Psoas muscle (tissue), 8 donors: ENCODE measurements around the gene CGB3. TPM values are rescaled to one million over a fixed set of nuclear protein-coding genes. Genes with fewer than 3 reads are reported as not detected.

Experiments
- ATAC-seq, 4 donors: fragments of 200-7000 bp; cut with Tn5 transposase; one replicate each; pipeline ENCODE4 v1.9.1; 2020; ENCODE audit warnings: moderate library complexity in 3 of 4, mild to moderate bottlenecking in 2 of 4
- DNase-seq, 2 donors: peaks; one replicate each; pipeline ENCODE4 v3.0.0-alpha.2; 2020
- H3K27ac ChIP-seq: fragments of 200-600 bp; one replicate; pipeline ENCODE4 v1.8.0; 2022
- H3K27me3 ChIP-seq, 3 donors: fragments of 200-600 bp in 1 of 3; one replicate each; pipeline versions ENCODE4 v1.6.1 to v1.8.0; 2013 to 2022; ENCODE audit warnings: low read length in 2 of 3, mild to moderate bottlenecking in 2 of 3, moderate library complexity in 1 of 3; ENCODE audit not compliant: insufficient read depth in 3 of 3
- H3K36me3 ChIP-seq, 2 donors: fragments of 200-600 bp in 1 of 2; one replicate each; pipeline versions ENCODE4 v1.6.1 to v1.8.0; 2013 to 2022; ENCODE audit warnings: low read depth in 1 of 2, mild to moderate bottlenecking in 1 of 2, moderate library complexity in 1 of 2; ENCODE audit not compliant: insufficient read depth in 1 of 2
- H3K4me1 ChIP-seq: fragments of 200-600 bp; one replicate; pipeline ENCODE4 v1.8.0; 2022
- H3K4me3 ChIP-seq: fragments of 200-600 bp; one replicate; pipeline ENCODE4 v1.8.0; 2022; ENCODE audit warnings: mild to moderate bottlenecking
- H3K9me3 ChIP-seq: fragments of 200-600 bp; one replicate; pipeline ENCODE4 v1.8.0; 2022
- WGBS, 3 donors: extraction: QIAGEN DNeasy Blood & Tissue Kit; methylation state at CpG; one replicate each; pipeline versions ENCODE4 v1.1.6 to v1.1.7; 2013; 5-methylcytosine and 5-hydroxymethylcytosine counted together
- intact Hi-C, 2 donors: fragments of 100-400 bp; cut with DNase I; formaldehyde crosslinking; loops; one replicate each; pipeline versions ENCODE4 v1.11.0 to v1.14.2; 2022
- polyA plus RNA-seq, 3 donors: library from polyadenylated mRNA; stranded (reverse); fragments of 200-250 nt; gene quantifications; one replicate each; pipeline ENCODE4 v1.2.3, GENCODE V29; 2013
- total RNA-seq, 4 donors: library from RNA; stranded (reverse); fragmentation: NEBNext Ultra II Directional in 2 of 4; extraction: Animal tissue kit (Norgen Biotek cat#: 25700) in 2 of 4; gene quantifications; one replicate each; pipeline versions ENCODE4 v1.2.1 to v1.2.4, GENCODE V29; 2021 to 2023
- TF ChIP-seq, protein P1 (sequence below): fragments of 200-600 bp; IDR thresholded peaks from one replicate; pipeline ENCODE4 v1.8.0; 2022; ENCODE audit warnings: antibody characterized with exemption
- donor health status: healthy with polysubstance abuse.
- donor health status: DM: no; HTN: no; CAD: no; lungs with moderate emphysema.
- donor health status: Bipolar disorder and iron deficiency.
- donor health status: healthy.
- donor health status: DM: yes; HTN: yes; CAD: no.
- donor health status: DM: no; HTN: no; CAD: no.
- donor health status: DM: no; HTN: no; CAD: no.
- donor health status: DM: yes; HTN: yes; CAD: no.

The CGB3 gene
- total and polyA plus RNA-seq, 7 donors, result not detected

- peaks cover 23% of the 10 kb centered on the region for H3K4me1 ChIP-seq
- DNase-seq, result no peak
- no peak overlapping the region for H3K4me3 ChIP-seq
- ATAC-seq, result no peak
- peak overlapping the region; percentile 86 for H3K27ac ChIP-seq
- TF ChIP-seq, protein P1, sequence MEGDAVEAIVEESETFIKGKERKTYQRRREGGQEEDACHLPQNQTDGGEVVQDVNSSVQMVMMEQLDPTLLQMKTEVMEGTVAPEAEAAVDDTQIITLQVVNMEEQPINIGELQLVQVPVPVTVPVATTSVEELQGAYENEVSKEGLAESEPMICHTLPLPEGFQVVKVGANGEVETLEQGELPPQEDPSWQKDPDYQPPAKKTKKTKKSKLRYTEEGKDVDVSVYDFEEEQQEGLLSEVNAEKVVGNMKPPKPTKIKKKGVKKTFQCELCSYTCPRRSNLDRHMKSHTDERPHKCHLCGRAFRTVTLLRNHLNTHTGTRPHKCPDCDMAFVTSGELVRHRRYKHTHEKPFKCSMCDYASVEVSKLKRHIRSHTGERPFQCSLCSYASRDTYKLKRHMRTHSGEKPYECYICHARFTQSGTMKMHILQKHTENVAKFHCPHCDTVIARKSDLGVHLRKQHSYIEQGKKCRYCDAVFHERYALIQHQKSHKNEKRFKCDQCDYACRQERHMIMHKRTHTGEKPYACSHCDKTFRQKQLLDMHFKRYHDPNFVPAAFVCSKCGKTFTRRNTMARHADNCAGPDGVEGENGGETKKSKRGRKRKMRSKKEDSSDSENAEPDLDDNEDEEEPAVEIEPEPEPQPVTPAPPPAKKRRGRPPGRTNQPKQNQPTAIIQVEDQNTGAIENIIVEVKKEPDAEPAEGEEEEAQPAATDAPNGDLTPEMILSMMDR, result no peak
- H3K36me3 ChIP-seq, result peaks cover 3 to 75% of the 10 kb centered on the region in 2 donors
- 71 to 90% (median 78%) methylated on average over 9 of the region's 9 CpGs for WGBS, 3 donors
- H3K9me3 ChIP-seq, result no peaks in the 10 kb centered on the region
- H3K27me3 ChIP-seq, result no peaks in the 10 kb centered on the region
- intact Hi-C loops, result no loop called here
Measured at GRCh38 chr19:48982280-48982679, 41.9 kb downstream of the CGB3 start.

GRCh38 chr19:48977061-48977460, 47.1 kb downstream of the CGB3 start:
- DNase-seq (no peak), ATAC-seq (no peak)
- Histone ChIP-seq H3K4me3 (no peak overlapping the region), H3K27me3 (no peaks in the 10 kb centered on the region), H3K36me3 (peaks cover 6 to 73% of the 10 kb centered on the region in 2 donors), H3K9me3 (no peaks in the 10 kb centered on the region), H3K27ac (peak overlapping the region; percentile 86), H3K4me1 (peaks cover 22% of the 10 kb centered on the region)
- WGBS, 3 donors, result 54 to 55% (median 54%) methylated on average over 2 of the region's 2 CpGs
- intact Hi-C loops, result no loop called here
- TF ChIP-seq, protein P1, result no peak

GRCh38 chr19:48975947-48976847, 47.9 kb downstream of the CGB3 start:
- H3K36me3 ChIP-seq, result peaks cover 6 to 73% of the 10 kb centered on the region in 2 donors
- no peak for DNase-seq
- 78 to 87% (median 83%) methylated on average over 13 of the region's 13 CpGs for WGBS, 3 donors
- H3K4me1 ChIP-seq, result peaks cover 22% of the 10 kb centered on the region
- peak overlapping the region; percentile 86 for H3K27ac ChIP-seq
- no peaks in the 10 kb centered on the region for H3K9me3 ChIP-seq
- no peak overlapping the region for H3K4me3 ChIP-seq
- peak in 1 of 4 donors; percentile 29 for ATAC-seq
- TF ChIP-seq, protein P1, result no peak
- no peaks in the 10 kb centered on the region for H3K27me3 ChIP-seq
- intact Hi-C loops, result no loop called here

Other genes with a start within 250 kb of the CGB3 start
- 10 to 100 TPM; 24.6 to 48.5 (median 29.9) TPM for gene BCAT2, start 213.3 kb downstream of the CGB3 start, total RNA-seq
- 10 to 100 TPM; 14.4 to 22.9 (median 20.0) TPM for gene BCAT2, start 213.3 kb downstream of the CGB3 start, polyA plus RNA-seq
- 1 to 10 TPM in 1 of 4 donors, under 1 TPM in 3; 0.61 to 1.2 (median 0.80) TPM for gene HSD17B14, start 187.8 kb downstream of the CGB3 start, total RNA-seq
- gene HSD17B14, start 187.8 kb downstream of the CGB3 start, polyA plus RNA-seq, result under 1 TPM; 0.15 to 0.66 (median 0.29) TPM
- 10 to 100 TPM in 3 of 4 donors, 1 to 10 TPM in 1; 9.4 to 30.0 (median 20.2) TPM for gene PLEKHA4, start 155.7 kb downstream of the CGB3 start, total RNA-seq
- 10 to 100 TPM; 11.1 to 14.9 (median 12.3) TPM for gene PLEKHA4, start 155.7 kb downstream of the CGB3 start, polyA plus RNA-seq
- 10 to 100 TPM; 34.5 to 93.4 (median 41.3) TPM for gene PPP1R15A, start 151.9 kb downstream of the CGB3 start, total RNA-seq
- gene PPP1R15A, start 151.9 kb downstream of the CGB3 start, polyA plus RNA-seq, result 10 to 100 TPM; 61.1 to 86.3 (median 83.7) TPM
- under 1 TPM in 2 of 4 donors, not detected in 2; 0.13 to 0.17 TPM for gene TULP2, start 125.6 kb downstream of the CGB3 start, total RNA-seq
- gene TULP2, start 125.6 kb downstream of the CGB3 start, polyA plus RNA-seq, result under 1 TPM in 2 of 3 donors, not detected in 1; 0.06 to 0.07 TPM
- 100 to 1,000 TPM in 2 of 4 donors, 10 to 100 TPM in 2; 86.4 to 143 (median 101) TPM for gene NUCB1, start 124.0 kb downstream of the CGB3 start, total RNA-seq
- 10 to 100 TPM; 49.9 to 97.1 (median 90.7) TPM for gene NUCB1, start 124.0 kb downstream of the CGB3 start, polyA plus RNA-seq
- gene DHDH, start 90.6 kb downstream of the CGB3 start, total RNA-seq, result under 1 TPM in 1 of 4 donors, not detected in 3; 0.21 TPM
- under 1 TPM in 1 of 3 donors, not detected in 2; 0.14 TPM for gene DHDH, start 90.6 kb downstream of the CGB3 start, polyA plus RNA-seq
- 10 to 100 TPM; 16.8 to 24.4 (median 22.0) TPM for gene BAX, start 69.5 kb downstream of the CGB3 start, total RNA-seq
- 10 to 100 TPM; 20.7 to 66.1 (median 35.6) TPM for gene BAX, start 69.5 kb downstream of the CGB3 start, polyA plus RNA-seq
- 1,000 to 10,000 TPM in 3 of 4 donors, 100 to 1,000 TPM in 1; 802 to 2,269 (median 1,158) TPM for gene FTL, start 59.0 kb downstream of the CGB3 start, total RNA-seq
- gene FTL, start 59.0 kb downstream of the CGB3 start, polyA plus RNA-seq, result 1,000 to 10,000 TPM; 1,296 to 1,753 (median 1,467) TPM
- gene GYS1, start 31.0 kb downstream of the CGB3 start, total RNA-seq, result 100 to 1,000 TPM; 147 to 331 (median 238) TPM
- gene GYS1, start 31.0 kb downstream of the CGB3 start, polyA plus RNA-seq, result 10 to 100 TPM; 30.9 to 61.3 (median 58.9) TPM
- 10 to 100 TPM; 61.1 to 87.4 (median 81.8) TPM for gene RUVBL2, start 30.4 kb downstream of the CGB3 start, total RNA-seq
- gene RUVBL2, start 30.4 kb downstream of the CGB3 start, polyA plus RNA-seq, result 10 to 100 TPM; 62.7 to 76.5 (median 69.5) TPM
- gene LHB, start 7.2 kb downstream of the CGB3 start, total RNA-seq, result not detected
- under 1 TPM in 1 of 3 donors, not detected in 2; 0.32 TPM for gene LHB, start 7.2 kb downstream of the CGB3 start, polyA plus RNA-seq
- gene CGB2, start 7.6 kb upstream of the CGB3 start, total RNA-seq, result not detected
- gene CGB2, start 7.6 kb upstream of the CGB3 start, polyA plus RNA-seq, result under 1 TPM in 1 of 3 donors, not detected in 2; 0.10 TPM
- gene CGB1, start 12.6 kb upstream of the CGB3 start, total RNA-seq, result not detected
- gene CGB1, start 12.6 kb upstream of the CGB3 start, polyA plus RNA-seq, result not detected
- gene CGB5, start 19.5 kb upstream of the CGB3 start, total RNA-seq, result not detected
- under 1 TPM in 1 of 3 donors, not detected in 2; 0.06 TPM for gene CGB5, start 19.5 kb upstream of the CGB3 start, polyA plus RNA-seq
- gene CGB8, start 24.8 kb upstream of the CGB3 start, total RNA-seq, result not detected
- gene CGB8, start 24.8 kb upstream of the CGB3 start, polyA plus RNA-seq, result not detected
- gene CGB7, start 33.4 kb upstream of the CGB3 start, total RNA-seq, result under 1 TPM; 0.20 to 0.46 (median 0.41) TPM
- gene CGB7, start 33.4 kb upstream of the CGB3 start, polyA plus RNA-seq, result 1 to 10 TPM in 1 of 3 donors, under 1 TPM in 2; 0.52 to 1.1 (median 0.56) TPM
- 1 to 10 TPM; 1.8 to 6.9 (median 5.1) TPM for gene NTF4, start 40.5 kb upstream of the CGB3 start, total RNA-seq
- gene NTF4, start 40.5 kb upstream of the CGB3 start, polyA plus RNA-seq, result 1 to 10 TPM; 5.6 to 7.4 (median 6.4) TPM
- 10 to 100 TPM in 3 of 4 donors, 1 to 10 TPM in 1; 9.7 to 21.4 (median 17.2) TPM for gene KCNA7, start 48.4 kb upstream of the CGB3 start, total RNA-seq
- 10 to 100 TPM; 12.6 to 23.9 (median 17.0) TPM for gene KCNA7, start 48.4 kb upstream of the CGB3 start, polyA plus RNA-seq
- 100 to 1,000 TPM in 3 of 4 donors, 10 to 100 TPM in 1; 89.1 to 133 (median 111) TPM for gene SNRNP70, start 61.1 kb upstream of the CGB3 start, total RNA-seq
- gene SNRNP70, start 61.1 kb upstream of the CGB3 start, polyA plus RNA-seq, result 100 to 1,000 TPM in 1 of 3 donors, 10 to 100 TPM in 2; 83.2 to 123 (median 85.3) TPM
- 10 to 100 TPM; 11.8 to 27.9 (median 22.3) TPM for gene LIN7B, start 90.0 kb upstream of the CGB3 start, total RNA-seq
- 10 to 100 TPM; 13.9 to 24.3 (median 15.8) TPM for gene LIN7B, start 90.0 kb upstream of the CGB3 start, polyA plus RNA-seq
- gene C19orf73, start 94.8 kb upstream of the CGB3 start, total RNA-seq, result 1 to 10 TPM in 2 of 4 donors, under 1 TPM in 2; 0.54 to 1.6 (median 1.2) TPM
- gene C19orf73, start 94.8 kb upstream of the CGB3 start, polyA plus RNA-seq, result 1 to 10 TPM; 1.7 to 1.9 (median 1.9) TPM
- 1 to 10 TPM; 1.4 to 3.8 (median 2.6) TPM for gene PPFIA3, start 95.2 kb upstream of the CGB3 start, total RNA-seq
- gene PPFIA3, start 95.2 kb upstream of the CGB3 start, polyA plus RNA-seq, result 1 to 10 TPM; 2.6 to 5.0 (median 3.2) TPM
- 100 to 1,000 TPM; 250 to 405 (median 298) TPM for gene HRC, start 131.1 kb upstream of the CGB3 start, total RNA-seq
- 100 to 1,000 TPM in 2 of 3 donors, 10 to 100 TPM in 1; 32.9 to 160 (median 105) TPM for gene HRC, start 131.1 kb upstream of the CGB3 start, polyA plus RNA-seq
- 10 to 100 TPM in 3 of 4 donors, 1 to 10 TPM in 1; 9.5 to 20.6 (median 16.2) TPM for gene TRPM4, start 133.5 kb upstream of the CGB3 start, total RNA-seq
- gene TRPM4, start 133.5 kb upstream of the CGB3 start, polyA plus RNA-seq, result 1 to 10 TPM; 6.5 to 8.7 (median 6.7) TPM